ENCODE data around the gene NARF. TPM values are rescaled to one million over a fixed set of nuclear protein-coding genes. Genes with fewer than 3 reads are reported as not detected.

NARF gene
- total and polyA plus RNA-seq, 2 of the 8 experiments (the other 6 are each of a cell fraction or from before 2014, with no cell fraction given), result 97.4 to 131 TPM

GRCh38 chr17:82444284-82444893 lies 14.2 kb upstream of the NARF start:
- ChIA-PET POLR2A (ENCODE audit: partially characterized antibody) (interaction anchor here (0.9 to 3.9 kb wide), 4 partner anchors 10 to 25 kb away, joined by 3 to 19 read pairs (median 5); no protein-coding TSS in a partner anchor), CTCF (ENCODE audit: partially characterized antibody) (interaction anchor here (1.7 kb wide), 1 partner anchor 19 kb away, joined by 6 read pairs; no protein-coding TSS in a partner anchor)

More at GRCh38 chr17:82444284-82444893, 14.2 kb upstream of the NARF start:
- Histone ChIP-seq H3K36me3 (ENCODE audit: control insufficient read depth in 2 of 4, insufficient read depth in 4 of 4, low read length in 3 of 4) (peaks cover 4 to 17% (median 12%) of the 10 kb centered on the region in 4 experiments; a peak in 4 of 8 replicates), H4K91ac (replicated peaks; ENCODE audit: insufficient read length, low read length) (no peak overlapping the region), H3K4ac (replicated peaks; ENCODE audit: insufficient read length, low read depth, low read length) (no peak overlapping the region), H3K56ac (replicated peaks; ENCODE audit: insufficient read length, low read depth, low read length) (no peak overlapping the region), H3K79me1 (ENCODE audit: low read depth, low read length) (no peaks in the 10 kb centered on the region; the same call in 1 of the 2 replicates), H3K9me3 (ENCODE audit: insufficient read depth in 2 of 2, low read depth in 1 of 2, low read length in 1 of 2) (no peaks in the 10 kb centered on the region), H2BK5ac (ENCODE audit: low read depth, low read length) (no peak overlapping the region), H3K79me2 (ENCODE audit: control insufficient read depth in 1 of 2, insufficient read depth in 2 of 2, low read length in 2 of 2) (no peaks in the 10 kb centered on the region; a peak in 1 of 4 replicates), H3K18ac (ENCODE audit: extremely low read depth, low read length) (no peak overlapping the region), H3K27ac (ENCODE audit: low read depth, low read length) (no peak overlapping the region), H3K4me3 (ENCODE audit: extremely low read depth in 1 of 4, insufficient read depth in 2 of 4, low read depth in 3 of 4, low read length in 4 of 4) (no peak overlapping the region), H2AFZ (ENCODE audit: low read length) (no peak overlapping the region), H2BK120ac (replicated peaks; ENCODE audit: low read depth, low read length) (no peak overlapping the region), H3K14ac (ENCODE audit: insufficient read length) (no peak overlapping the region), H3K27me3 (replicated peaks in 1 of 4; ENCODE audit: control insufficient read depth in 3 of 4, extremely low read depth in 1 of 4, insufficient read depth in 3 of 4, low read length in 3 of 4) (no peaks in the 10 kb centered on the region), H4K8ac (ENCODE audit: extremely low read depth, insufficient read depth, low read length) (no peak overlapping the region; the same call in 1 of the 2 replicates), H3K23me2 (ENCODE audit: low read depth, low read length) (no peaks in the 10 kb centered on the region), H2BK12ac (ENCODE audit: low read depth, low read length) (no peak overlapping the region), H3K4me1 (replicated peaks in 1 of 4; ENCODE audit: control insufficient read depth in 3 of 4, insufficient read depth in 4 of 4, low read length in 3 of 4) (peaks cover 0 to 18% (median 9%) of the 10 kb centered on the region in 4 experiments; a peak in 6 of 7 replicates), H2AK5ac (ENCODE audit: low read depth, low read length) (no peak overlapping the region), H3K4me2 (ENCODE audit: insufficient read depth in 1 of 2, low read depth in 2 of 2, low read length in 2 of 2) (no peak overlapping the region), H3K9ac (replicated peaks in 1 of 4; ENCODE audit: extremely low read depth in 1 of 4, low read depth in 3 of 4, low read length in 3 of 4) (no peak overlapping the region), H2BK20ac (ENCODE audit: low read length) (no peak overlapping the region), H4K20me1 (replicated peaks in 1 of 2; ENCODE audit: control insufficient read depth in 1 of 2, insufficient read depth in 2 of 2, low read length in 2 of 2) (peaks cover 2 to 31% of the 10 kb centered on the region in 2 experiments), H2BK15ac (ENCODE audit: low read length) (no peak overlapping the region), H3K23ac (ENCODE audit: insufficient read length) (no peak overlapping the region), H4K5ac (ENCODE audit: insufficient read length, low read depth, low read length) (no peak overlapping the region)
- DNase-seq (ENCODE audit: low read depth in 1 of 2, low spot score in 2 of 2), result no peak
- TF ChIP-seq POLR2AphosphoS5 (IDR thresholded peaks at IDR 0.05; ENCODE audit: low read depth, low read length), result 0 out of 2 replicates have a peak, but pooled peaks have one; percentile 9
- TF ChIP-seq CHD2 (IDR thresholded peaks at IDR 0.05; ENCODE audit: low read length), result no peak
- no peak for TF ChIP-seq TAF7 (optimal IDR thresholded peaks at IDR 0.05; ENCODE audit: borderline replicate concordance, low read depth, low read length)
- no peak for TF ChIP-seq JUN (IDR thresholded peaks at IDR 0.05; ENCODE audit: low read depth, low read length)
- TF ChIP-seq EGR1 (IDR thresholded peaks at IDR 0.05; ENCODE audit: borderline replicate concordance, low read depth, low read length), result no peak
- TF ChIP-seq SIRT6 (IDR thresholded peaks at IDR 0.05; ENCODE audit: low read length), result no peak
- no peak for TF ChIP-seq ATF3 (IDR thresholded peaks at IDR 0.05; ENCODE audit: insufficient read depth, low read depth, low read length)
- TF ChIP-seq POLR2A (IDR thresholded peaks at IDR 0.05; ENCODE audit: control extremely low read depth in 1 of 2, low read depth in 2 of 2, low read length in 2 of 2), result 0 out of 3 replicates have a peak, but pooled peaks of 1 of the 2 experiments have one; percentile 9
- TF ChIP-seq USF2 (IDR thresholded peaks at IDR 0.05; ENCODE audit: low read length), result no peak
- 91% methylated on average over 35 of the region's 35 CpGs; no CpG with 5 or more reads in 1 of the 2 experiments for WGBS, 2 experiments (ENCODE audit: extremely low coverage in 1 of 2, insufficient coverage in 1 of 2, insufficient read length in 1 of 2, insufficient replicate concordance in 2 of 2, low coverage in 1 of 2, low lambda C conversion rate in 2 of 2, missing lambda C conversion rate in 1 of 2)
- no peak for FAIRE-seq
